Muscle layer of colon (tissue), 2 donors: ENCODE results near the gene PPP1R27.

Source experiments
- H3K27ac ChIP-seq: one replicate; pipeline ENCODE4 v1.7.0; 2013; ENCODE audit warnings: low read depth, mild to moderate bottlenecking, low read length, moderate library complexity
- H3K27me3 ChIP-seq, 2 donors: one replicate each; pipeline ENCODE4 v1.7.0; 2013; ENCODE audit warnings: low read length in 2 of 2, mild to moderate bottlenecking in 2 of 2; ENCODE audit not compliant: insufficient read depth in 2 of 2, control insufficient read depth in 1 of 2
- H3K36me3 ChIP-seq: one replicate; pipeline ENCODE4 v1.7.0; 2013; ENCODE audit warnings: mild to moderate bottlenecking, low read length; ENCODE audit not compliant: insufficient read depth
- H3K4me1 ChIP-seq: one replicate; pipeline ENCODE4 v1.7.0; 2013; ENCODE audit warnings: mild to moderate bottlenecking, low read length; ENCODE audit not compliant: insufficient read depth
- H3K4me3 ChIP-seq, 2 donors: one replicate each; pipeline ENCODE4 v1.7.0; 2013; ENCODE audit warnings: low read length in 2 of 2, low read depth in 1 of 2, mild to moderate bottlenecking in 1 of 2, moderate library complexity in 1 of 2
- H3K9ac ChIP-seq: one replicate; pipeline ENCODE4 v1.7.0; 2013; ENCODE audit warnings: low read length
- H3K9me3 ChIP-seq: one replicate; pipeline ENCODE4 v1.7.0; 2013; ENCODE audit warnings: mild to moderate bottlenecking, low read length
- donor health status: abdominal sarcoma.
- donor health status: Adenocarcinoma of cecum.

PPP1R27 gene

GRCh38 chr17:81858967-81859905 lies 24.4 kb upstream of the PPP1R27 start:
- H3K27me3 ChIP-seq: no peaks in the 10 kb centered on the region
- H3K4me1 ChIP-seq: peaks cover 31% of the 10 kb centered on the region
- H3K27ac ChIP-seq: peak overlapping the region; percentile 96
- H3K4me3 ChIP-seq: peak overlapping the region; percentile 76 to 86
- peak overlapping the region; percentile 83 for H3K9ac ChIP-seq
- no peaks in the 10 kb centered on the region for H3K9me3 ChIP-seq
- peaks cover 43% of the 10 kb centered on the region for H3K36me3 ChIP-seq

- H3K4me3 ChIP-seq: no peak overlapping the region
Observed at GRCh38 chr17:81858170-81858966, 23.5 kb upstream of the PPP1R27 start.

GRCh38 chr17:81854974-81855774 lies 20.3 kb upstream of the PPP1R27 start:
- H3K9ac ChIP-seq: no peak overlapping the region
- no peak overlapping the region for H3K27ac ChIP-seq
- H3K4me3 ChIP-seq: no peak overlapping the region
- peaks cover 17% of the 10 kb centered on the region for H3K4me1 ChIP-seq
- H3K9me3 ChIP-seq: no peaks in the 10 kb centered on the region
- H3K36me3 ChIP-seq: peaks cover 66% of the 10 kb centered on the region
- H3K27me3 ChIP-seq: no peaks in the 10 kb centered on the region

More at GRCh38 chr17:81858170-81858966, 23.5 kb upstream of the PPP1R27 start:
- no peaks in the 10 kb centered on the region for H3K9me3 ChIP-seq
- H3K27ac ChIP-seq: no peak overlapping the region
- H3K9ac ChIP-seq: no peak overlapping the region
- no peaks in the 10 kb centered on the region for H3K27me3 ChIP-seq
- peaks cover 28% of the 10 kb centered on the region for H3K4me1 ChIP-seq
- peaks cover 51% of the 10 kb centered on the region for H3K36me3 ChIP-seq

- peaks cover 49% of the 10 kb centered on the region for H3K36me3 ChIP-seq
- no peak overlapping the region for H3K27ac ChIP-seq
- no peaks in the 10 kb centered on the region for H3K27me3 ChIP-seq
- no peak overlapping the region for H3K9ac ChIP-seq
- no peak overlapping the region for H3K4me3 ChIP-seq
- H3K9me3 ChIP-seq: no peaks in the 10 kb centered on the region
- H3K4me1 ChIP-seq: no peaks in the 10 kb centered on the region
Observed at GRCh38 chr17:81852237-81852636, 17.4 kb upstream of the PPP1R27 start.

- Histone ChIP-seq H3K9me3 (no peaks in the 10 kb centered on the region), H3K27ac (no peak overlapping the region), H3K36me3 (peaks cover 57% of the 10 kb centered on the region), H3K27me3 (no peaks in the 10 kb centered on the region), H3K4me1 (no peaks in the 10 kb centered on the region), H3K9ac (no peak overlapping the region), H3K4me3 (no peak overlapping the region)
Observed at GRCh38 chr17:81851423-81851822, 16.6 kb upstream of the PPP1R27 start.

- Histone ChIP-seq H3K9me3 (no peaks in the 10 kb centered on the region), H3K9ac (no peak overlapping the region), H3K27ac (no peak overlapping the region), H3K36me3 (peaks cover 62% of the 10 kb centered on the region), H3K4me1 (no peaks in the 10 kb centered on the region), H3K4me3 (no peak overlapping the region), H3K27me3 (no peaks in the 10 kb centered on the region)
Observed at GRCh38 chr17:81849457-81849856, 14.6 kb upstream of the PPP1R27 start.

GRCh38 chr17:81846743-81847689 lies 12.2 kb upstream of the PPP1R27 start:
- Histone ChIP-seq H3K9ac (no peak overlapping the region), H3K27me3 (no peaks in the 10 kb centered on the region), H3K4me3 (no peak overlapping the region), H3K9me3 (no peaks in the 10 kb centered on the region), H3K27ac (no peak overlapping the region), H3K36me3 (peaks cover 61% of the 10 kb centered on the region), H3K4me1 (no peaks in the 10 kb centered on the region)

- Histone ChIP-seq H3K9me3 (no peaks in the 10 kb centered on the region), H3K4me1 (no peaks in the 10 kb centered on the region), H3K27ac (no peak overlapping the region), H3K27me3 (no peaks in the 10 kb centered on the region), H3K9ac (no peak overlapping the region), H3K4me3 (no peak overlapping the region), H3K36me3 (peaks cover 52% of the 10 kb centered on the region)
Observed at GRCh38 chr17:81845881-81846742, 11.3 kb upstream of the PPP1R27 start.

- Histone ChIP-seq H3K9ac (no peak overlapping the region), H3K36me3 (peaks cover 51% of the 10 kb centered on the region), H3K4me1 (no peaks in the 10 kb centered on the region), H3K9me3 (no peaks in the 10 kb centered on the region), H3K27ac (no peak overlapping the region), H3K27me3 (no peaks in the 10 kb centered on the region), H3K4me3 (no peak overlapping the region)
Observed at GRCh38 chr17:81845361-81845760, 10.5 kb upstream of the PPP1R27 start.

GRCh38 chr17:81844887-81845286 lies 10.0 kb upstream of the PPP1R27 start:
- Histone ChIP-seq H3K9ac (no peak overlapping the region), H3K4me3 (no peak overlapping the region)

More at GRCh38 chr17:81844887-81845286, 10.0 kb upstream of the PPP1R27 start:
- no peaks in the 10 kb centered on the region for H3K4me1 ChIP-seq
- no peaks in the 10 kb centered on the region for H3K9me3 ChIP-seq
- H3K27ac ChIP-seq: no peak overlapping the region
- no peaks in the 10 kb centered on the region for H3K27me3 ChIP-seq
- H3K36me3 ChIP-seq: peaks cover 51% of the 10 kb centered on the region
